HCT116 (cell line): ENCODE data around the gene TCERG1L. TPM values are rescaled to one million over a fixed set of nuclear protein-coding genes. Genes with fewer than 3 reads are reported as not detected.

Experiments
- ATAC-seq: fragments of 200-7000 bp; cut with Tn5 transposase; 2 replicates; pipeline ENCODE4 v1.9.1; 2020; ENCODE audit warnings: mild to moderate bottlenecking, moderate library complexity
- BruUV-seq: library from RNA; stranded (reverse); fragments of 400-500 nt; replicated peaks from 2 replicates; lab custom pipeline; 2021; lab: Mats Ljungman, UMichigan
- CTCF ChIA-PET: fragments of 300-600 bp; sonication (Branson Sonifier 250); formaldehyde crosslinking; loops from one replicate; lab custom pipeline; 2021; ENCODE audit warnings: antibody characterized with exemption; lab: Charles Lee
- POLR2A ChIA-PET: fragments of 300-600, 350-600 bp; sonication (Branson Sonifier 250); formaldehyde crosslinking; loops from one replicate; lab custom pipeline; 2021; ENCODE audit warnings: antibody characterized with exemption; lab: Charles Lee
- RAD21 ChIA-PET, 2 experiments: fragments of 300-600 bp; sonication (Branson Sonifier 250); formaldehyde crosslinking; loops; one replicate each; lab custom pipeline; 2023; ENCODE audit warnings: low total read pairs in 2 of 2; ENCODE audit not compliant: uncharacterized antibody in 2 of 2, unreplicated experiment in 2 of 2, low non-redundant PET in 1 of 2; lab: Charles Lee
- DNase-seq: peaks from one replicate; pipeline ENCODE4 v3.0.0-alpha.2; 2010; ENCODE audit warnings: low read depth, low spot score
- H2AFZ ChIP-seq: fragments of 200-600 bp; shearing (Covaris generic), sonication (generic); 2 replicates; pipeline ENCODE4 v1.6.1; 2017; ENCODE audit warnings: low read depth, mixed run types, mixed read lengths, antibody characterized with exemption, low read length; ENCODE audit not compliant: poor library complexity, severe bottlenecking
- H3K27ac ChIP-seq: 2 replicates; pipeline ENCODE4 v1.5.1; 2012; ENCODE audit warnings: low read depth, low read length
- H3K27me3 ChIP-seq: fragments of 200-600 bp; sonication (generic); 2 replicates; pipeline ENCODE4 v1.6.1; 2016; ENCODE audit warnings: mixed run types, low read length, mixed read lengths; ENCODE audit not compliant: insufficient read depth
- H3K36me3 ChIP-seq, 2 experiments: fragments of 200-500 bp in 1 of 2; fragments of 200-600 bp in 1 of 2; sonication (Bioruptor generic) in 1 of 2; sonication (generic) in 1 of 2; 2 replicates each; pipeline versions ENCODE4 v1.5.1 to v1.6.1; 2014 to 2016; ENCODE audit warnings: low read length in 2 of 2, inconsistent platforms in 1 of 2, mixed read lengths in 1 of 2, mixed run types in 1 of 2; ENCODE audit not compliant: insufficient read depth in 2 of 2, control insufficient read depth in 1 of 2
- H3K4me1 ChIP-seq, 2 experiments: fragments of 200-600 bp in 1 of 2; sonication (generic) in 1 of 2; 2 replicates each; pipeline versions ENCODE4 v1.5.1 to v1.6.1; 2012 to 2017; ENCODE audit warnings: low read length in 2 of 2, inconsistent platforms in 1 of 2, mild to moderate bottlenecking in 1 of 2, mixed read lengths in 1 of 2, mixed run types in 1 of 2, moderate library complexity in 1 of 2; ENCODE audit not compliant: insufficient read depth in 2 of 2, control insufficient read depth in 1 of 2
- H3K4me2 ChIP-seq: fragments of 200-600 bp; sonication (generic); 2 replicates; pipeline ENCODE4 v1.6.1; 2017; ENCODE audit warnings: mixed run types, low read length, mixed read lengths
- H3K4me3 ChIP-seq, 2 experiments: fragments of 200-600 bp in 1 of 2; sonication (generic) in 1 of 2; replicated peaks in 1 of 2; 2 replicates each; pipeline ENCODE4 v1.5.1; 2011 to 2016; ENCODE audit warnings: low read length in 2 of 2, control low read depth in 1 of 2, low read depth in 1 of 2, mild to moderate bottlenecking in 1 of 2, mixed read lengths in 1 of 2, mixed run types in 1 of 2
- H3K79me2 ChIP-seq: fragments of 200-600 bp; sonication (generic); 2 replicates; pipeline ENCODE4 v1.6.1; 2017; ENCODE audit warnings: mild to moderate bottlenecking, mixed run types, low read length, moderate library complexity, mixed read lengths; ENCODE audit not compliant: insufficient read depth
- H3K9ac ChIP-seq: fragments of 200-600 bp; sonication (generic); 2 replicates; pipeline ENCODE4 v1.6.1; 2016; ENCODE audit warnings: low read length, mixed read lengths
- H3K9me2 ChIP-seq: fragments of 200-600 bp; sonication (generic), shearing (Covaris generic); 2 replicates; pipeline ENCODE4 v1.6.1; 2017; ENCODE audit warnings: mixed run types, mild to moderate bottlenecking, moderate library complexity; ENCODE audit not compliant: insufficient read depth
- H3K9me3 ChIP-seq, 2 experiments: fragments of 200-500 bp in 1 of 2; fragments of 200-600 bp in 1 of 2; sonication (Bioruptor generic) in 1 of 2; sonication (generic) in 1 of 2; 2 replicates each; pipeline ENCODE4 v1.6.1; 2014 to 2017; ENCODE audit warnings: low read length in 2 of 2, mixed read lengths in 2 of 2, inconsistent platforms in 1 of 2, low read depth in 1 of 2, mild to moderate bottlenecking in 1 of 2, mixed run types in 1 of 2, moderate library complexity in 1 of 2; ENCODE audit not compliant: control insufficient read depth in 1 of 2, insufficient read depth in 1 of 2
- H4K20me1 ChIP-seq: fragments of 200-600 bp; sonication (generic), shearing (Covaris generic); 2 replicates; pipeline ENCODE4 v1.6.1; 2017; ENCODE audit warnings: mixed run types, mild to moderate bottlenecking, moderate library complexity; ENCODE audit not compliant: insufficient read depth
- CEBPB ChIP-seq: IDR thresholded peaks from 2 replicates; pipeline ENCODE4 v1.6.1; 2012; ENCODE audit warnings: low read depth
- EGR1 ChIP-seq: IDR thresholded peaks from 2 replicates; pipeline ENCODE4 v1.6.1; 2012; ENCODE audit warnings: low read depth
- ELF1 ChIP-seq: IDR thresholded peaks from 2 replicates; pipeline ENCODE4 v1.6.1; 2012; ENCODE audit warnings: low read depth, borderline replicate concordance
- MAX ChIP-seq: IDR thresholded peaks from 2 replicates; pipeline ENCODE4 v1.6.1; 2012
- POLR2A ChIP-seq: IDR thresholded peaks from 2 replicates; pipeline ENCODE4 v1.7.0; 2011; ENCODE audit warnings: borderline replicate concordance; ENCODE audit not compliant: insufficient read depth, insufficient read length; ENCODE audit errors: extremely low read depth
- SP1 ChIP-seq: IDR thresholded peaks from 2 replicates; pipeline ENCODE4 v1.6.1; 2012; ENCODE audit warnings: low read depth
- ZFX ChIP-seq: fragments of 450-650 bp; IDR thresholded peaks from 2 replicates; pipeline ENCODE4 v1.6.1; 2017
- ZNF274 ChIP-seq: fragments of 200-500 bp; sonication (Bioruptor generic); IDR thresholded peaks from 2 replicates; pipeline ENCODE4 v1.6.1; 2014; ENCODE audit warnings: mild to moderate bottlenecking, low read depth, low read length, inconsistent platforms
- intact Hi-C: fragments of 100-400 bp; cut with micrococcal nuclease; formaldehyde crosslinking; loops from 2 replicates; pipeline ENCODE4 v1.10.0; 2022
- total RNA-seq: library from RNA; stranded (reverse); gene quantifications from one replicate; pipeline ENCODE4 v1.2.1, GENCODE V29; 2021; ENCODE audit not compliant: unreplicated experiment

The TCERG1L gene
- total RNA-seq, 1 experiment from 2014 or later, result not detected

DNA sequence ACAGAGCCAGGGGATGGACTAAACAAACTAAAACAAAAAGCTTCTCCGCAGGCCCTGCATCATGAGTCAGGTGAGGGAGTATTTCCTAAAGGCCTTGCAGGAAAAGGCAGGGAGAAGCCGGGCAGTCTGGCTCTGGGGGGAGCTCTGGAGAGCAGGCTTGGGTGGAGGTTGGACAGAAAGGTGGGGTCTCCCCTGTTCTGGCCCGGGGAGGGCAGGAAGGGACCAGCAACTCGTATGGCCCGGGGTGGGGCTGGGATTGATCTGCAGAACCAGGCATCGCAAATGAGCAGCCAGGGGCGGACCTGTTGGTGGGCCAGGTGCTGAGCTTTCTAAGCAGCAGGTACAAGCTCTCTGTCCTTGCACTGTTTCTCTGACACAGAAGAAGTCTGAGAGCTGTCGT is 235.2 kb downstream of the TCERG1L start (continued):
- no peak for TF ChIP-seq CEBPB
- TF ChIP-seq EGR1, result no peak
- no peak for TF ChIP-seq ELF1
- TF ChIP-seq ZFX, result no peak
- no peak for TF ChIP-seq MAX
- TF ChIP-seq ZNF274, result no peak
- TF ChIP-seq, all 23 proteins: peak for 0

DNA sequence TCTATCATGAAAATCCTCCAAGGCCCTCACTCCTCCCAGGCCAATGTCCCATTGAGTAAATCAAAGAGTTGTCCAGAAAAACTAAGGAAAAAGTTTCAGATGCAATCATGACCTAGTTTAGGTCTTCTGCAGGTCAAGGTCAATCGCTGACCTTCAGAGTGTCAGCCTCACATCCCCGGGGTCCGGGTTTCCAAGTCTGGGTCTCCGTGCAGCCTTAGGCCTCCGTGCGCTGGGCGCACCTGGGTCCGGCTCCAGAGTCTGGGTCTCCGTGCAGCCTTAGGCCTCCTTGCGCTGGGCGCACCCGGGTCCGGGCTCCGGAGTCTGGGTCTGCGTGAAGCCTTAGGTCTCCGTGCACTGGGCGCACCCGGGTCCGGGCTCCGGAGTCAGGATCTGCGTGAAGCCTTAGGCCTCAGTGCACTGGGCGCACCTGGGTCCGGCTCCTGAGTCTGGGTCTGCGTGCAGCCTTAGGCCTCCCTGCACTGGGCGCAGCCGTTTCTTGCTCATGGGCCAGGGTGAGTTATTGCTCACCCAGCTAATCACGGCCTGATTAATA is 236.2 kb downstream of the TCERG1L start:
- H4K20me1 ChIP-seq, result no peaks in the 10 kb centered on the region
- no peak overlapping the region for H3K4me2 ChIP-seq
- no peaks in the 10 kb centered on the region for H3K27me3 ChIP-seq
- no peak overlapping the region for H2AFZ ChIP-seq
- no peak for DNase-seq
- H3K9me2 ChIP-seq, result no peaks in the 10 kb centered on the region
- no peaks in the 10 kb centered on the region for H3K9me3 ChIP-seq
- POLR2A ChIA-PET, result no interaction called here
- H3K4me1 ChIP-seq, result no peaks in the 10 kb centered on the region
- CTCF ChIA-PET, result no interaction called here
- no TSS peak for BruUV-seq
- H3K36me3 ChIP-seq, result no peaks in the 10 kb centered on the region
- H3K27ac ChIP-seq, result no peak overlapping the region
- no peak overlapping the region for H3K4me3 ChIP-seq
- no peak for ATAC-seq
- H3K79me2 ChIP-seq, result no peaks in the 10 kb centered on the region
- TF ChIP-seq ZFX (no peak), SP1 (no peak)
- H3K9ac ChIP-seq, result no peak overlapping the region
- RAD21 ChIA-PET, result no interaction called here
- intact Hi-C loops, result no loop called here

GRCh38 chr10:131074682-131075081 is 236.8 kb downstream of the TCERG1L start:
- Histone ChIP-seq H4K20me1 (no peaks in the 10 kb centered on the region), H3K9ac (no peak overlapping the region), H3K9me2 (no peaks in the 10 kb centered on the region), H3K79me2 (no peaks in the 10 kb centered on the region), H3K27ac (no peak overlapping the region), H3K4me1 (no peaks in the 10 kb centered on the region), H3K36me3 (no peaks in the 10 kb centered on the region), H2AFZ (no peak overlapping the region), H3K4me2 (no peak overlapping the region), H3K9me3 (no peaks in the 10 kb centered on the region), H3K27me3 (no peaks in the 10 kb centered on the region), H3K4me3 (no peak overlapping the region)
- ChIA-PET POLR2A (no interaction called here), CTCF (no interaction called here), RAD21 (no interaction called here)
- TF ChIP-seq POLR2A (no peak), ZNF274 (no peak)
- BruUV-seq, result no TSS peak
- DNase-seq, result no peak
- ATAC-seq, result no peak
- intact Hi-C loops, result no loop called here
